Neural cell (in vitro differentiated cells): Measurements from ENCODE around the gene SRPK1. TPM values are rescaled to one million over a fixed set of nuclear protein-coding genes. Genes with fewer than 3 reads are reported as not detected.

Experiments used
- H2AFZ ChIP-seq: fragments of 200-600, 300-800 bp; sonication (generic), shearing (Covaris generic); 2 replicates; pipeline ENCODE4 v1.6.0; 2014; ENCODE audit warnings: low read depth, mild to moderate bottlenecking, antibody characterized with exemption, low read length, moderate library complexity
- H3F3A ChIP-seq: fragments of 200-600 bp; shearing (Covaris generic); 2 replicates; pipeline ENCODE4 v1.6.1; 2016; ENCODE audit warnings: mild to moderate bottlenecking, moderate library complexity, mixed read lengths, antibody characterized with exemption, low read length; ENCODE audit not compliant: insufficient read depth, poor library complexity, severe bottlenecking
- H3K27ac ChIP-seq: fragments of 200-600, 300-800 bp; sonication (generic), shearing (Covaris generic); 2 replicates; pipeline ENCODE4 v1.5.1; 2014; ENCODE audit warnings: mild to moderate bottlenecking, low read length, moderate library complexity
- H3K27me3 ChIP-seq: fragments of 300-800, 200-600 bp; sonication (generic), shearing (Covaris generic); 2 replicates; pipeline ENCODE4 v1.6.0; 2014; ENCODE audit warnings: mild to moderate bottlenecking, low read depth, low read length, moderate library complexity; ENCODE audit not compliant: insufficient read depth
- H3K36me3 ChIP-seq: fragments of 300-800, 200-600 bp; sonication (generic), shearing (Covaris generic); 2 replicates; pipeline ENCODE4 v1.5.1; 2014; ENCODE audit warnings: mild to moderate bottlenecking, antibody characterized with exemption, low read length, moderate library complexity; ENCODE audit not compliant: insufficient read depth
- H3K4me2 ChIP-seq: fragments of 300-800, 200-600 bp; sonication (generic), shearing (Covaris generic); 2 replicates; pipeline ENCODE4 v1.6.0; 2014; ENCODE audit warnings: mild to moderate bottlenecking, low read length
- H3K4me3 ChIP-seq: fragments of 300-800, 200-600 bp; sonication (generic), shearing (Covaris generic); 2 replicates; pipeline ENCODE4 v1.5.1; 2014; ENCODE audit warnings: mild to moderate bottlenecking, low read length, moderate library complexity
- H3K79me2 ChIP-seq: fragments of 200-600 bp; shearing (Covaris generic); replicated peaks from 2 replicates; pipeline ENCODE4 v1.6.0; 2014; ENCODE audit warnings: mild to moderate bottlenecking, low read length, moderate library complexity; ENCODE audit not compliant: insufficient read depth
- H3K9ac ChIP-seq: fragments of 300-800, 200-600 bp; sonication (generic), shearing (Covaris generic); 2 replicates; pipeline ENCODE4 v1.6.1; 2016; ENCODE audit warnings: mild to moderate bottlenecking, low read length, mixed read lengths
- H3K9me2 ChIP-seq: fragments of 200-600 bp; shearing (Covaris generic); 2 replicates; pipeline ENCODE4 v1.6.1; 2016; ENCODE audit warnings: mild to moderate bottlenecking, low read length, mixed read lengths; ENCODE audit not compliant: insufficient read depth
- H3K9me3 ChIP-seq: fragments of 200-600, 300-800 bp; sonication (generic), shearing (Covaris generic); 2 replicates; pipeline ENCODE4 v1.6.1; 2016; ENCODE audit warnings: mild to moderate bottlenecking, mixed run types, low read length, moderate library complexity, mixed read lengths
- H4K20me1 ChIP-seq: fragments of 200-600 bp; shearing (Covaris generic); 2 replicates; pipeline ENCODE4 v1.6.1; 2016; ENCODE audit warnings: mild to moderate bottlenecking, mixed run types; ENCODE audit not compliant: insufficient read depth
- EP300 ChIP-seq: fragments of 450-650 bp; conservative IDR thresholded peaks from 2 replicates; pipeline ENCODE4 v1.6.1; 2014; ENCODE audit warnings: antibody characterized with exemption, mild to moderate bottlenecking, moderate library complexity; ENCODE audit not compliant: poor library complexity, severe bottlenecking
- EZH2 ChIP-seq: fragments of 200-600, 300-800 bp; shearing (Covaris generic), sonication (generic); IDR thresholded peaks from 2 replicates; pipeline ENCODE4 v1.6.1; 2014; ENCODE audit warnings: antibody characterized with exemption, low read length, borderline replicate concordance, mild to moderate bottlenecking; ENCODE audit not compliant: insufficient read depth, poor library complexity, severe bottlenecking
- MXI1 ChIP-seq: fragments of 450-650 bp; conservative IDR thresholded peaks from 2 replicates; pipeline ENCODE4 v1.6.1; 2014; ENCODE audit warnings: antibody characterized with exemption, mild to moderate bottlenecking; ENCODE audit not compliant: poor library complexity, severe bottlenecking
- POLR2AphosphoS5 ChIP-seq: IDR thresholded peaks from 2 replicates; pipeline ENCODE4 v1.6.1; 2012
- RAD21 ChIP-seq: fragments of 450-650 bp; conservative IDR thresholded peaks from 2 replicates; pipeline ENCODE4 v1.6.1; 2014; ENCODE audit warnings: antibody characterized with exemption, mild to moderate bottlenecking, moderate library complexity
- REST ChIP-seq: IDR thresholded peaks from 2 replicates; pipeline ENCODE4 v1.6.1; 2012; ENCODE audit warnings: borderline replicate concordance
- SMC3 ChIP-seq: fragments of 450-650 bp; conservative IDR thresholded peaks from 2 replicates; pipeline ENCODE4 v1.6.1; 2014; ENCODE audit warnings: antibody characterized with exemption, mild to moderate bottlenecking, moderate library complexity; ENCODE audit not compliant: poor library complexity
- TAF1 ChIP-seq: IDR thresholded peaks from 2 replicates; pipeline ENCODE4 v1.6.1; 2012; ENCODE audit warnings: low read depth
- polyA plus RNA-seq: library from polyadenylated mRNA; depleted of rRNA; stranded (reverse); fragments of >200 nt; gene quantifications from 2 replicates; pipeline ENCODE4 v1.2.3, GENCODE V29; 2014
- TF ChIP-seq, protein P1 (sequence below): fragments of 450-650 bp; IDR thresholded peaks from 2 replicates; pipeline ENCODE4 v1.5.1; 2014; ENCODE audit warnings: antibody characterized with exemption, mild to moderate bottlenecking, moderate library complexity; ENCODE audit not compliant: poor library complexity, severe bottlenecking

The SRPK1 gene
- polyA plus RNA-seq, 1 donor from 2014 or later, result 39.9 TPM

DNA sequence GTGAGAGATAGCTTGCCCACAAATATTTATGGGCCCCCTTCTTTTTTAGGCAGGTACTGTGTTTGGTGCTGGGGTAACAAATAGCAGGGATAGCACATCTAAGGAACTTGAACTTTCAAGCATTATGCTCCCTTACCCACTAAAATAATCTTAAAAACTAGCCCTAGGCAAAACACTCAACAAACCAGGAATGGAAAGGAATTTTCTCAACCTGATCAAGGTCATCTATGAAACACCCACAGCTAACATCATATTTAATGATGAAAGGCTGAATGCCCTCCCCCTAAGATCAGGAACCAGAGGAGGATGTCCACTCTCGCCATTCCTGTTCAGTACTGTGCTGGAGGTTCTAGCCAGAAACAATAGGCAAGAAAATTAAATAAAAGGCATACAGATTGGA is 8.7 kb upstream of the SRPK1 start:
- Histone ChIP-seq H3K36me3 (no peaks in the 10 kb centered on the region), H3K9ac (no peak overlapping the region), H3K9me3 (no peaks in the 10 kb centered on the region), H3K4me2 (no peak overlapping the region), H3K4me3 (no peak overlapping the region), H4K20me1 (no peaks in the 10 kb centered on the region), H3F3A (no peaks in the 10 kb centered on the region), H3K9me2 (no peaks in the 10 kb centered on the region), H3K79me2 (no peaks in the 10 kb centered on the region), H3K27me3 (no peaks in the 10 kb centered on the region), H2AFZ (no peak overlapping the region), H3K27ac (no peak overlapping the region)
- TF ChIP-seq SMC3 (no peak), MXI1 (no peak), EP300 (no peak), RAD21 (no peak), REST (no peak), EZH2 (no peak), TAF1 (no peak), POLR2AphosphoS5 (no peak)
- TF ChIP-seq, protein P1, sequence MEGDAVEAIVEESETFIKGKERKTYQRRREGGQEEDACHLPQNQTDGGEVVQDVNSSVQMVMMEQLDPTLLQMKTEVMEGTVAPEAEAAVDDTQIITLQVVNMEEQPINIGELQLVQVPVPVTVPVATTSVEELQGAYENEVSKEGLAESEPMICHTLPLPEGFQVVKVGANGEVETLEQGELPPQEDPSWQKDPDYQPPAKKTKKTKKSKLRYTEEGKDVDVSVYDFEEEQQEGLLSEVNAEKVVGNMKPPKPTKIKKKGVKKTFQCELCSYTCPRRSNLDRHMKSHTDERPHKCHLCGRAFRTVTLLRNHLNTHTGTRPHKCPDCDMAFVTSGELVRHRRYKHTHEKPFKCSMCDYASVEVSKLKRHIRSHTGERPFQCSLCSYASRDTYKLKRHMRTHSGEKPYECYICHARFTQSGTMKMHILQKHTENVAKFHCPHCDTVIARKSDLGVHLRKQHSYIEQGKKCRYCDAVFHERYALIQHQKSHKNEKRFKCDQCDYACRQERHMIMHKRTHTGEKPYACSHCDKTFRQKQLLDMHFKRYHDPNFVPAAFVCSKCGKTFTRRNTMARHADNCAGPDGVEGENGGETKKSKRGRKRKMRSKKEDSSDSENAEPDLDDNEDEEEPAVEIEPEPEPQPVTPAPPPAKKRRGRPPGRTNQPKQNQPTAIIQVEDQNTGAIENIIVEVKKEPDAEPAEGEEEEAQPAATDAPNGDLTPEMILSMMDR, result no peak

GRCh38 chr6:35926509-35927215 is 5.8 kb upstream of the SRPK1 start:
- Histone ChIP-seq H3K36me3 (no peaks in the 10 kb centered on the region), H3K79me2 (no peaks in the 10 kb centered on the region), H3K9me3 (no peaks in the 10 kb centered on the region), H4K20me1 (no peaks in the 10 kb centered on the region), H2AFZ (no peak overlapping the region), H3K9me2 (no peaks in the 10 kb centered on the region), H3K27ac (no peak overlapping the region), H3K9ac (no peak overlapping the region), H3K27me3 (no peaks in the 10 kb centered on the region), H3K4me2 (no peak overlapping the region), H3K4me3 (no peak overlapping the region), H3F3A (no peaks in the 10 kb centered on the region)
- TF ChIP-seq RAD21 (no peak), SMC3 (no peak), TAF1 (no peak), REST (no peak), EZH2 (no peak), EP300 (no peak), MXI1 (no peak), POLR2AphosphoS5 (no peak)
- TF ChIP-seq, protein P1, result no peak
